Stimulated activated CD4-positive, alpha-beta T cell treated with anti-CD3 and anti-CD28 coated beads, Interleukin-15, amount 100 ng/mL, for 48 hours (primary cell): ENCODE results near the gene FAM171A1.
"Not testable (repeated sequence)": the region's sequence is repeated elsewhere in the genome, so short reads cannot be mapped to it uniquely, and the experiment has no call there.

Source experiments
- DNase-seq, 2 donors: peaks; one replicate each; pipeline ENCODE4 v3.0.0-alpha.2; 2020; ENCODE audit warnings: low read depth in 2 of 2

Gene FAM171A1

GRCh38 chr10:15344876-15345285, 26.2 kb downstream of the FAM171A1 start:
- no peak for DNase-seq

GRCh38 chr10:15344256-15344875, 26.7 kb downstream of the FAM171A1 start:
- no peak for DNase-seq

- no peak for DNase-seq
Observed at GRCh38 chr10:15342970-15343369, 28.1 kb downstream of the FAM171A1 start.

GRCh38 chr10:15341502-15342128, 29.5 kb downstream of the FAM171A1 start:
- DNase-seq = no peak

GRCh38 chr10:15339892-15340291, 31.2 kb downstream of the FAM171A1 start:
- no peak for DNase-seq

GRCh38 chr10:15337441-15337923, 33.6 kb downstream of the FAM171A1 start:
- DNase-seq = not testable (repeated sequence)

GRCh38 chr10:15336211-15336610, 34.9 kb downstream of the FAM171A1 start:
- DNase-seq = no peak

GRCh38 chr10:15335508-15335907, 35.6 kb downstream of the FAM171A1 start:
- DNase-seq = no peak

- DNase-seq = no peak
Observed at GRCh38 chr10:15334650-15335323, 36.3 kb downstream of the FAM171A1 start.

GRCh38 chr10:15333909-15334649, 37.0 kb downstream of the FAM171A1 start:
- DNase-seq = no peak

- not testable (repeated sequence) for DNase-seq
Observed at GRCh38 chr10:15333181-15333580, 37.9 kb downstream of the FAM171A1 start.

- no peak for DNase-seq
Observed at GRCh38 chr10:15331461-15331860, 39.6 kb downstream of the FAM171A1 start.

- DNase-seq = no peak
Observed at GRCh38 chr10:15329437-15329836, 41.7 kb downstream of the FAM171A1 start.

GRCh38 chr10:15325944-15326284, 45.2 kb downstream of the FAM171A1 start:
- no peak for DNase-seq

- DNase-seq = no peak
Observed at GRCh38 chr10:15325243-15325943, 45.7 kb downstream of the FAM171A1 start.

GRCh38 chr10:15324611-15325010, 46.5 kb downstream of the FAM171A1 start:
- DNase-seq = no peak

GRCh38 chr10:15324113-15324512, 47.0 kb downstream of the FAM171A1 start:
- DNase-seq = no peak

- no peak for DNase-seq
Observed at GRCh38 chr10:15322356-15322755, 48.7 kb downstream of the FAM171A1 start.

- no peak for DNase-seq
Observed at GRCh38 chr10:15321431-15322341, 49.4 kb downstream of the FAM171A1 start.

- no peak for DNase-seq
Observed at GRCh38 chr10:15320522-15321203, 50.4 kb downstream of the FAM171A1 start.
